ENCODE results near the gene CORO7. TPM values are rescaled to one million over a fixed set of nuclear protein-coding genes. Genes with fewer than 3 reads are reported as not detected.

Gene CORO7
- total and polyA plus RNA-seq, 9 of the 15 experiments (the other 6 are each of a cell fraction or from before 2014, with no cell fraction given) = 0.45 to 77.2 (median 18.7) TPM

DNA sequence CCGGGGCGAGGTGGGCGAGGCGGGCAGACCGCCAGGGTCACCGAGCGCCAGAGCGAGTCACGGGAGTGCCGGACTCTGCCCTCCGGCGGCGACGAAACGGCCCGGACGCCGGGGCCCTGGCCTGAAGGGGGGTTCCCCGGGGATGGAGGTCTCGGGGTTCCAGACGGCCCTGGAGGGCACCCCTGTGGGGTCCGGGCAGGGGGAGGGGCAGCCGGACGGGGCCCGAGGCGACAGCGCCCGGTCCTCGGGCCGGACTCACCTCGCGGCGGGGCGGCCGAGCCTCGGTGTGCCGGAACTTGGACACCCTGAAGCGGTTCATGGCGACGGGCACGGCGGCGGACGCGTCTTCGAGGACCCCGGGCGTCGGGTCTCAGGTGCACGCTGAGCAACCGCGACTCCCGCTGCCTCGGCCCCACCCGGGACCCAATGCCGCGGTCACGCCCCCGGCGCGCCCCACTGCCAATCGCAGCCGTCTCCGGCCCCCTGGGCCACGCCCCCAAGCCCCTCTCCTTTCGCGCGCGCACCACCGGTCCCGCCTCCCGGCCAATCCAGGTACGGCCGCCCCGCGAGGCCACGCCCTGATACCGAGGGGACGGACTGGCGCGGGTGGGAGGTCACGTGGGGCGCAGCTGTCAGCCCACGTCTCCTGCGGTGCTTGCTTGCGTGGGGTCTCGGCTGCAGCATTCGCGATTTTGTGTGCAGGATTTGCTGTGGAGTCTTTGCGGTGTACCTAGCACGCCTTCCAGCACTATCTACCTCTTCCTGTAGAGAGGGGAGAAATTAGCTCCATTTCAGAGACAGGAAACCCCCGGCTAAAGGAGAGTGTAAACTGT lies at the start of gene CORO7 (continued):
- TF ChIP-seq, protein P1, sequence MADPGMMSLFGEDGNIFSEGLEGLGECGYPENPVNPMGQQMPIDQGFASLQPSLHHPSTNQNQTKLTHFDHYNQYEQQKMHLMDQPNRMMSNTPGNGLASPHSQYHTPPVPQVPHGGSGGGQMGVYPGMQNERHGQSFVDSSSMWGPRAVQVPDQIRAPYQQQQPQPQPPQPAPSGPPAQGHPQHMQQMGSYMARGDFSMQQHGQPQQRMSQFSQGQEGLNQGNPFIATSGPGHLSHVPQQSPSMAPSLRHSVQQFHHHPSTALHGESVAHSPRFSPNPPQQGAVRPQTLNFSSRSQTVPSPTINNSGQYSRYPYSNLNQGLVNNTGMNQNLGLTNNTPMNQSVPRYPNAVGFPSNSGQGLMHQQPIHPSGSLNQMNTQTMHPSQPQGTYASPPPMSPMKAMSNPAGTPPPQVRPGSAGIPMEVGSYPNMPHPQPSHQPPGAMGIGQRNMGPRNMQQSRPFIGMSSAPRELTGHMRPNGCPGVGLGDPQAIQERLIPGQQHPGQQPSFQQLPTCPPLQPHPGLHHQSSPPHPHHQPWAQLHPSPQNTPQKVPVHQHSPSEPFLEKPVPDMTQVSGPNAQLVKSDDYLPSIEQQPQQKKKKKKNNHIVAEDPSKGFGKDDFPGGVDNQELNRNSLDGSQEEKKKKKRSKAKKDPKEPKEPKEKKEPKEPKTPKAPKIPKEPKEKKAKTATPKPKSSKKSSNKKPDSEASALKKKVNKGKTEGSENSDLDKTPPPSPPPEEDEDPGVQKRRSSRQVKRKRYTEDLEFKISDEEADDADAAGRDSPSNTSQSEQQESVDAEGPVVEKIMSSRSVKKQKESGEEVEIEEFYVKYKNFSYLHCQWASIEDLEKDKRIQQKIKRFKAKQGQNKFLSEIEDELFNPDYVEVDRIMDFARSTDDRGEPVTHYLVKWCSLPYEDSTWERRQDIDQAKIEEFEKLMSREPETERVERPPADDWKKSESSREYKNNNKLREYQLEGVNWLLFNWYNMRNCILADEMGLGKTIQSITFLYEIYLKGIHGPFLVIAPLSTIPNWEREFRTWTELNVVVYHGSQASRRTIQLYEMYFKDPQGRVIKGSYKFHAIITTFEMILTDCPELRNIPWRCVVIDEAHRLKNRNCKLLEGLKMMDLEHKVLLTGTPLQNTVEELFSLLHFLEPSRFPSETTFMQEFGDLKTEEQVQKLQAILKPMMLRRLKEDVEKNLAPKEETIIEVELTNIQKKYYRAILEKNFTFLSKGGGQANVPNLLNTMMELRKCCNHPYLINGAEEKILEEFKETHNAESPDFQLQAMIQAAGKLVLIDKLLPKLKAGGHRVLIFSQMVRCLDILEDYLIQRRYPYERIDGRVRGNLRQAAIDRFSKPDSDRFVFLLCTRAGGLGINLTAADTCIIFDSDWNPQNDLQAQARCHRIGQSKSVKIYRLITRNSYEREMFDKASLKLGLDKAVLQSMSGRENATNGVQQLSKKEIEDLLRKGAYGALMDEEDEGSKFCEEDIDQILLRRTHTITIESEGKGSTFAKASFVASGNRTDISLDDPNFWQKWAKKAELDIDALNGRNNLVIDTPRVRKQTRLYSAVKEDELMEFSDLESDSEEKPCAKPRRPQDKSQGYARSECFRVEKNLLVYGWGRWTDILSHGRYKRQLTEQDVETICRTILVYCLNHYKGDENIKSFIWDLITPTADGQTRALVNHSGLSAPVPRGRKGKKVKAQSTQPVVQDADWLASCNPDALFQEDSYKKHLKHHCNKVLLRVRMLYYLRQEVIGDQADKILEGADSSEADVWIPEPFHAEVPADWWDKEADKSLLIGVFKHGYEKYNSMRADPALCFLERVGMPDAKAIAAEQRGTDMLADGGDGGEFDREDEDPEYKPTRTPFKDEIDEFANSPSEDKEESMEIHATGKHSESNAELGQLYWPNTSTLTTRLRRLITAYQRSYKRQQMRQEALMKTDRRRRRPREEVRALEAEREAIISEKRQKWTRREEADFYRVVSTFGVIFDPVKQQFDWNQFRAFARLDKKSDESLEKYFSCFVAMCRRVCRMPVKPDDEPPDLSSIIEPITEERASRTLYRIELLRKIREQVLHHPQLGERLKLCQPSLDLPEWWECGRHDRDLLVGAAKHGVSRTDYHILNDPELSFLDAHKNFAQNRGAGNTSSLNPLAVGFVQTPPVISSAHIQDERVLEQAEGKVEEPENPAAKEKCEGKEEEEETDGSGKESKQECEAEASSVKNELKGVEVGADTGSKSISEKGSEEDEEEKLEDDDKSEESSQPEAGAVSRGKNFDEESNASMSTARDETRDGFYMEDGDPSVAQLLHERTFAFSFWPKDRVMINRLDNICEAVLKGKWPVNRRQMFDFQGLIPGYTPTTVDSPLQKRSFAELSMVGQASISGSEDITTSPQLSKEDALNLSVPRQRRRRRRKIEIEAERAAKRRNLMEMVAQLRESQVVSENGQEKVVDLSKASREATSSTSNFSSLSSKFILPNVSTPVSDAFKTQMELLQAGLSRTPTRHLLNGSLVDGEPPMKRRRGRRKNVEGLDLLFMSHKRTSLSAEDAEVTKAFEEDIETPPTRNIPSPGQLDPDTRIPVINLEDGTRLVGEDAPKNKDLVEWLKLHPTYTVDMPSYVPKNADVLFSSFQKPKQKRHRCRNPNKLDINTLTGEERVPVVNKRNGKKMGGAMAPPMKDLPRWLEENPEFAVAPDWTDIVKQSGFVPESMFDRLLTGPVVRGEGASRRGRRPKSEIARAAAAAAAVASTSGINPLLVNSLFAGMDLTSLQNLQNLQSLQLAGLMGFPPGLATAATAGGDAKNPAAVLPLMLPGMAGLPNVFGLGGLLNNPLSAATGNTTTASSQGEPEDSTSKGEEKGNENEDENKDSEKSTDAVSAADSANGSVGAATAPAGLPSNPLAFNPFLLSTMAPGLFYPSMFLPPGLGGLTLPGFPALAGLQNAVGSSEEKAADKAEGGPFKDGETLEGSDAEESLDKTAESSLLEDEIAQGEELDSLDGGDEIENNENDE (IDR thresholded peaks at IDR 0.05; ENCODE audit: low read depth, low read length) = no peak
- TF ChIP-seq ZNF699 (CRISPR knock-in tag; IDR thresholded peaks at IDR 0.05; ENCODE audit: insufficient replicate concordance) = no peak
- no peak for TF ChIP-seq SETDB1 (IDR thresholded peaks at IDR 0.05; ENCODE audit: low read length)
- TF ChIP-seq SNIP1 (IDR thresholded peaks at IDR 0.05; ENCODE audit: low read depth) = no peak
- no peak for TF ChIP-seq FOXM1 (IDR thresholded peaks at IDR 0.05; ENCODE audit: low read depth)
- 0 out of 2 replicates have a peak, but pooled peaks have one; percentile 30 for TF ChIP-seq FOXM1 (CRISPR knock-in tag; IDR thresholded peaks at IDR 0.05; ENCODE audit: low read depth)
- TF ChIP-seq CTBP1 (IDR thresholded peaks at IDR 0.05; ENCODE audit: borderline replicate concordance) = peak; percentile 96
- peak in 1 of 2 experiments; percentile 17; a peak in 1 of 4 replicates for TF ChIP-seq SRF (CRISPR knock-in tag; IDR thresholded peaks at IDR 0.05)
- TF ChIP-seq FOS (IDR thresholded peaks at IDR 0.05; ENCODE audit: extremely low read depth, insufficient read length) = peak; percentile 32
- TF ChIP-seq ATF1 (CRISPR knock-in tag; IDR thresholded peaks at IDR 0.05) = no peak
- peak; percentile 51 for TF ChIP-seq ATF1 (tag; IDR thresholded peaks at IDR 0.05)
- peak; percentile 88 to 90 for TF ChIP-seq NRF1 (conservative IDR thresholded peaks at IDR 0.05 in 1 of 2, IDR thresholded peaks at IDR 0.05 in 1 of 2)
- TF ChIP-seq EP300 (IDR thresholded peaks at IDR 0.05; ENCODE audit: low read length) = no peak
- TF ChIP-seq, protein P2, sequence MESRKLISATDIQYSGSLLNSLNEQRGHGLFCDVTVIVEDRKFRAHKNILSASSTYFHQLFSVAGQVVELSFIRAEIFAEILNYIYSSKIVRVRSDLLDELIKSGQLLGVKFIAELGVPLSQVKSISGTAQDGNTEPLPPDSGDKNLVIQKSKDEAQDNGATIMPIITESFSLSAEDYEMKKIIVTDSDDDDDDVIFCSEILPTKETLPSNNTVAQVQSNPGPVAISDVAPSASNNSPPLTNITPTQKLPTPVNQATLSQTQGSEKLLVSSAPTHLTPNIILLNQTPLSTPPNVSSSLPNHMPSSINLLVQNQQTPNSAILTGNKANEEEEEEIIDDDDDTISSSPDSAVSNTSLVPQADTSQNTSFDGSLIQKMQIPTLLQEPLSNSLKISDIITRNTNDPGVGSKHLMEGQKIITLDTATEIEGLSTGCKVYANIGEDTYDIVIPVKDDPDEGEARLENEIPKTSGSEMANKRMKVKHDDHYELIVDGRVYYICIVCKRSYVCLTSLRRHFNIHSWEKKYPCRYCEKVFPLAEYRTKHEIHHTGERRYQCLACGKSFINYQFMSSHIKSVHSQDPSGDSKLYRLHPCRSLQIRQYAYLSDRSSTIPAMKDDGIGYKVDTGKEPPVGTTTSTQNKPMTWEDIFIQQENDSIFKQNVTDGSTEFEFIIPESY (CRISPR knock-in tag; IDR thresholded peaks at IDR 0.05) = 0 out of 2 replicates have a peak, but pooled peaks have one; percentile 50

All from K562 (cell line).